Measurements from ENCODE around the gene SKIC2.

SKIC2 gene

DNA sequence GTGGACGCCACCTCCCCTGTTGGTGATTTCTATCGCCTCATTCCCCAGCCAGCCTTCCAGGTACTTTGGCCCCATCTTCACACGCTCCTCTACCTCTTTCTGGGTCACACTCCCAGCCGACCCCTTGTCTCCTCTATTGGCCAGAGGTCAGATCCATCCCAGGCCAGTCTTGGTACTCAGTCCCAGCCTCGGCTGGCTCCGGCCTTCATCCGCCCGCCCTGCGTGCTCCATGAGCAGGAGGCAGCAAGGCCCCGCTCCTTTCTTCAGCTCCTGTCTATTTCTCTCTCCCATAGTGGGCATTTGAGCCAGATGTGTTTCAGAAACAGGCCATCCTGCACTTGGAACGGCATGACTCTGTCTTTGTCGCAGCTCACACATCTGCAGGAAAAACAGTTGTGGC, 2.6 kb downstream of the SKIC2 start:
- TF ChIP-seq SPI1 (IDR thresholded peaks at IDR 0.05; ENCODE audit: borderline replicate concordance, low read depth) (no peak), POLR2AphosphoS5 (IDR thresholded peaks at IDR 0.05; ENCODE audit: low read depth) (no peak), GABPA (IDR thresholded peaks at IDR 0.05; ENCODE audit: low read depth) (no peak)
- TF ChIP-seq, protein P1, sequence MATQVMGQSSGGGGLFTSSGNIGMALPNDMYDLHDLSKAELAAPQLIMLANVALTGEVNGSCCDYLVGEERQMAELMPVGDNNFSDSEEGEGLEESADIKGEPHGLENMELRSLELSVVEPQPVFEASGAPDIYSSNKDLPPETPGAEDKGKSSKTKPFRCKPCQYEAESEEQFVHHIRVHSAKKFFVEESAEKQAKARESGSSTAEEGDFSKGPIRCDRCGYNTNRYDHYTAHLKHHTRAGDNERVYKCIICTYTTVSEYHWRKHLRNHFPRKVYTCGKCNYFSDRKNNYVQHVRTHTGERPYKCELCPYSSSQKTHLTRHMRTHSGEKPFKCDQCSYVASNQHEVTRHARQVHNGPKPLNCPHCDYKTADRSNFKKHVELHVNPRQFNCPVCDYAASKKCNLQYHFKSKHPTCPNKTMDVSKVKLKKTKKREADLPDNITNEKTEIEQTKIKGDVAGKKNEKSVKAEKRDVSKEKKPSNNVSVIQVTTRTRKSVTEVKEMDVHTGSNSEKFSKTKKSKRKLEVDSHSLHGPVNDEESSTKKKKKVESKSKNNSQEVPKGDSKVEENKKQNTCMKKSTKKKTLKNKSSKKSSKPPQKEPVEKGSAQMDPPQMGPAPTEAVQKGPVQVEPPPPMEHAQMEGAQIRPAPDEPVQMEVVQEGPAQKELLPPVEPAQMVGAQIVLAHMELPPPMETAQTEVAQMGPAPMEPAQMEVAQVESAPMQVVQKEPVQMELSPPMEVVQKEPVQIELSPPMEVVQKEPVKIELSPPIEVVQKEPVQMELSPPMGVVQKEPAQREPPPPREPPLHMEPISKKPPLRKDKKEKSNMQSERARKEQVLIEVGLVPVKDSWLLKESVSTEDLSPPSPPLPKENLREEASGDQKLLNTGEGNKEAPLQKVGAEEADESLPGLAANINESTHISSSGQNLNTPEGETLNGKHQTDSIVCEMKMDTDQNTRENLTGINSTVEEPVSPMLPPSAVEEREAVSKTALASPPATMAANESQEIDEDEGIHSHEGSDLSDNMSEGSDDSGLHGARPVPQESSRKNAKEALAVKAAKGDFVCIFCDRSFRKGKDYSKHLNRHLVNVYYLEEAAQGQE (IDR thresholded peaks at IDR 0.05; ENCODE audit: insufficient replicate concordance, low read depth): no peak
- TF ChIP-seq, protein P2, sequence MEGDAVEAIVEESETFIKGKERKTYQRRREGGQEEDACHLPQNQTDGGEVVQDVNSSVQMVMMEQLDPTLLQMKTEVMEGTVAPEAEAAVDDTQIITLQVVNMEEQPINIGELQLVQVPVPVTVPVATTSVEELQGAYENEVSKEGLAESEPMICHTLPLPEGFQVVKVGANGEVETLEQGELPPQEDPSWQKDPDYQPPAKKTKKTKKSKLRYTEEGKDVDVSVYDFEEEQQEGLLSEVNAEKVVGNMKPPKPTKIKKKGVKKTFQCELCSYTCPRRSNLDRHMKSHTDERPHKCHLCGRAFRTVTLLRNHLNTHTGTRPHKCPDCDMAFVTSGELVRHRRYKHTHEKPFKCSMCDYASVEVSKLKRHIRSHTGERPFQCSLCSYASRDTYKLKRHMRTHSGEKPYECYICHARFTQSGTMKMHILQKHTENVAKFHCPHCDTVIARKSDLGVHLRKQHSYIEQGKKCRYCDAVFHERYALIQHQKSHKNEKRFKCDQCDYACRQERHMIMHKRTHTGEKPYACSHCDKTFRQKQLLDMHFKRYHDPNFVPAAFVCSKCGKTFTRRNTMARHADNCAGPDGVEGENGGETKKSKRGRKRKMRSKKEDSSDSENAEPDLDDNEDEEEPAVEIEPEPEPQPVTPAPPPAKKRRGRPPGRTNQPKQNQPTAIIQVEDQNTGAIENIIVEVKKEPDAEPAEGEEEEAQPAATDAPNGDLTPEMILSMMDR (IDR thresholded peaks at IDR 0.05; ENCODE audit: insufficient read depth, low read length): no peak
- no peak for DNase-seq (ENCODE audit: low read depth in 1 of 2, low spot score in 1 of 2)
- H3K27me3 ChIP-seq (ENCODE audit: insufficient read depth, poor library complexity, severe bottlenecking): no peaks in the 10 kb centered on the region
- no peak overlapping the region for H3K27ac ChIP-seq (replicated peaks)
- H3K4me3 ChIP-seq (replicated peaks; ENCODE audit: insufficient read depth, low read length): no peak overlapping the region

GRCh38 chr6:31963921-31964320, 4.9 kb downstream of the SKIC2 start:
- no peak for DNase-seq (ENCODE audit: low read depth in 1 of 2, low spot score in 1 of 2)

GRCh38 chr6:31965700-31966099, 6.7 kb downstream of the SKIC2 start:
- Histone ChIP-seq H3K27ac (replicated peaks) (no peak overlapping the region), H3K4me3 (replicated peaks; ENCODE audit: insufficient read depth, low read length) (no peak overlapping the region), H3K27me3 (ENCODE audit: insufficient read depth, poor library complexity, severe bottlenecking) (no peaks in the 10 kb centered on the region)
- TF ChIP-seq, protein P1 (IDR thresholded peaks at IDR 0.05; ENCODE audit: insufficient replicate concordance, low read depth): no peak
- TF ChIP-seq SPI1 (IDR thresholded peaks at IDR 0.05; ENCODE audit: borderline replicate concordance, low read depth) (no peak), POLR2AphosphoS5 (IDR thresholded peaks at IDR 0.05; ENCODE audit: low read depth) (no peak), GABPA (IDR thresholded peaks at IDR 0.05; ENCODE audit: low read depth) (no peak)
- TF ChIP-seq, protein P2 (IDR thresholded peaks at IDR 0.05; ENCODE audit: insufficient read depth, low read length): no peak
- no peak for DNase-seq (ENCODE audit: low read depth in 1 of 2, low spot score in 1 of 2)

More at GRCh38 chr6:31963921-31964320, 4.9 kb downstream of the SKIC2 start:
- Histone ChIP-seq H3K4me3 (replicated peaks; ENCODE audit: insufficient read depth, low read length) (no peak overlapping the region), H3K27ac (replicated peaks) (no peak overlapping the region), H3K27me3 (ENCODE audit: insufficient read depth, poor library complexity, severe bottlenecking) (no peaks in the 10 kb centered on the region)
- TF ChIP-seq GABPA (IDR thresholded peaks at IDR 0.05; ENCODE audit: low read depth) (no peak), POLR2AphosphoS5 (IDR thresholded peaks at IDR 0.05; ENCODE audit: low read depth) (no peak), SPI1 (IDR thresholded peaks at IDR 0.05; ENCODE audit: borderline replicate concordance, low read depth) (no peak)
- TF ChIP-seq, protein P2 (IDR thresholded peaks at IDR 0.05; ENCODE audit: insufficient read depth, low read length): no peak
- TF ChIP-seq, protein P1 (IDR thresholded peaks at IDR 0.05; ENCODE audit: insufficient replicate concordance, low read depth): no peak

All from HL-60 (cell line).